GM04504 (cell line): ENCODE measurements around the gene ABHD11.
"Not testable (repeated sequence)": the region's sequence is repeated elsewhere in the genome, so short reads cannot be mapped to it uniquely, and the experiment has no call there.

Experiments used
- DNase-seq: peaks from one replicate; pipeline ENCODE4 v3.0.0-alpha.2; 2012; ENCODE audit warnings: low read depth

The ABHD11 gene

DNA sequence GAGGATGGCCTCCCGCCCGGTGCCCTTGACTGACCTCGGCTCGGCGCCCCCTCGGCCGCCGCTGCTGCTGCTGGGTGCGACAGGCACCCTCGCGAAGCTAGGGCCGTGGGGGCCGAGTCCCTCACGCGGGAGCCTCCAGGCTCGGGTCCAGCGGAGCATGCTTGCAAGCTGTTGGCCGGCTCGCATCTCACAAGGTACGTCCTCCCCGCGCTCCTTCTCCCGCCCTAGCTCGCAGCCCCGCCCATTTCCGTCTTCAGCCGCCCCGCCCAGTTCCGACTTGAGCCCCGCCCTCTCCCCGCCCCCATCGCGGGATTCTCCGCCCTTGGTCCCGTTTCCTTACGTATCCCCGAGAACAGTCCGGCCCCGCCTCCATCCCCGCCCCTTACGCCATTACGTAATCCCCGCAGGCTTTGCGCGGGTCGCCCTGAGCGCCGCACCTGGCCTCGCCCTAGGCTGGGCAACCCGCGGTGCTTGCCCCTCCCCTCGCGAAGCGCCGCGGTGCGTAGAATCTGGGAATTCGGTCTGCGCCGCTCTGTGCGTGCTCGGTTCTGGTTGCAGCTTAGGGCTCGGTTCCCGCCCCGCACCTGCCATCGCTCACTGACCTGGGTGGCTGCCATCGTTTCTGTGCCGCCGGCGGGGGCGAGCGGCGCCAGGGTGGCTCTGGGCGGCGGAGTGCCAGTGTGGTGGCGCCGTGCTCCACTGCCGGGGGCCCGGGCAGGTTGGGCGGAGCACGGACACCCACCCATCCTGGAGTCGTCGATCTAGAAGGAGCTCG is at the start of gene ABHD11:
Gene ABHD11, minus strand, starts transcription at position 191 of the 775 bp plus-strand sequence. Its CDS starts 32 bp downstream, at position 159.
- peak; percentile 80 for DNase-seq

GRCh38 chr7:73787786-73788048 is 49.1 kb upstream of the ABHD11 start:
- DNase-seq: not testable (repeated sequence)

- no peak for DNase-seq
Measured at GRCh38 chr7:73786588-73786987, 48.0 kb upstream of the ABHD11 start.

DNA sequence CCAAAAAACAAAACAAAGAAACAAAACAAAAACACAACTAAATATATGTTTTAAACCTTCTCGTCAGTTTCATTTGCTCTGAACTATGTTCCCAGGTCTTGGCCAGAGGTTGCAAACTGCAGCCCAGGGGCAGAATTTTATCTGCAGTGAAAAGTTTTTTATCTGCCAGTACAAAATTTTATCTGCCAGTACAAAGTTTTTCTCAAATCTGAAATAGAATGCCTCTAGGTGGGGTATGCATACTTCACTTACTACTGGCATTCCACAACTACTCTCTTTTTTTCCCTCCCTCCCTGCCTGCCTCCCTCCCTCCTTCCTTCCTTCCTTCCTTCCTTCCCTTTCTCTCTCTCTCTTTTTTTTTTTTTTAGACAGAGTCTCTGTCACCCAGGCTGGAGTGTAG is 40.9 kb upstream of the ABHD11 start:
- no peak for DNase-seq

DNA sequence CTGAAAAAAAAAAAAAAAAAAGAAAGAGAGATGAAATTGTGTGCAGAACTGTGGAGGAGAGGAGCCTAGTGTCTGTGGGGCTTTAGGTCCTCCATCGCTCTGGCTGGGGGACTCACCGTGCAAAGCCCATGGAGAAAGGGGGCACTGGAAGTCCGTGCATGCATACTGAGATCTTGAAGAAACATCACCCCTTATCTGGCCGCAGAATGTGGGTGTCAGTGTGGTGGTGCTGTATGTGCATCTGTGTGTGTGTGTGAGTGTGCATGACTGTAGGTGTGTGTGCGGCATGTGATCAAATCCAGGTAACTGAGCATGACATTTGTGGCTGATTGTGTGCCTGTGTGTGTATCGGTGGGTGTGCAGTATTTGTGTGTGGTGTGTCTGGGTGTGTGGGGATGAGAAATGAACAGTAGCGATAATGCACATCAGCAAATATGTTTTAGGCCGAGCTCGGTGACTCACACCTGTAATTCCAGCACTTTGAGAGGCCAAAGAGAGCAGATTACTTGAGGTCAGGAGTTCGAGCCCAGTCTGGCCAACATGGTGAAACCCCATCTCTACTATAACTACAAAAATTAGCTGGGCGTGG is 40.3 kb upstream of the ABHD11 start:
- DNase-seq: no peak

GRCh38 chr7:73774923-73775322 is 36.3 kb upstream of the ABHD11 start:
- DNase-seq: no peak

- DNase-seq: no peak
Measured at GRCh38 chr7:73773700-73774517, 35.3 kb upstream of the ABHD11 start.

DNA sequence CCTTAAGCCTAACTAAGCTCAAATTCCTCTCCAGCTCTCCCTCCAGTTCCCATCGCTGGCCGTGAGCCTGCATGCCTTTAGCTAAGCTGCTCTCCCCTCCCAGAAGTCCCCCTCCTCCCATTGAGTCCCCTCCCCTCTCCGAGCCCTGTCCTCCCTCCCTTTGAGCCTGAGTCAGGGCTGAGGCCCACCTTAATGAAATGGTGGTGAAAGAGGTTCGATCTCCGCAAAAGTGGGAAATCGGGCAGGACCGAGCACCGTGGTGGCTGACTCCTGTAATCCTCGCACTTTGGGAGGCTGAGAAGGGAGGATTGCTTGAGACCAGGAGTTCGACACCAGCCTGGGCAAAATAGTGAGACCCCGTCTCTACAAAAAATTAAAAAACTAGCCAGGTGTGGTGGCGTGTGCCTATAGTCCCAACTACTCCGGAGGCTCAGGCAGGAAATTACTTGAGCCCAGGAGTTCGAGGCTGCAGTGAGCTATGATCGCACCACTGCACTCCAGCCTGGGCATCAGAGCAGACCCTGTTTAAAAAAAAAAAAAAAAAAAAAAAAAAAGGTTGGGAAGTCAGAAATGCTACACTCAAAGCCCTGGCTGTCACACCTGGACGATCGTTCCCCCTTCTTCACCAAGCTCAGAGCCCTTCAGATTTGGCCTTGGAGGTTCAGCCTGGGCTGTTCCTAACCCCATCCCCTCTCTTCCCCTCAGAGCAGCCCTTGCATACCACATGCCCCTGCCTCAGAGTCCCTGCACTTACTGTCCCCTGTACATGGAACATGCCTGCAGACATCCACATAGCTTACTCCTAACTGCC is 32.5 kb upstream of the ABHD11 start:
- DNase-seq: no peak

- no peak for DNase-seq
Measured at GRCh38 chr7:73770002-73770859, 31.6 kb upstream of the ABHD11 start, which contains the start of gene CLDN3. TSS of gene CLDN3 (minus strand) at chr7:73770270. CDS start at chr7:73770049, 221 bp downstream.

- DNase-seq: no peak
Measured at GRCh38 chr7:73769481-73770001, 30.9 kb upstream of the ABHD11 start.

DNA sequence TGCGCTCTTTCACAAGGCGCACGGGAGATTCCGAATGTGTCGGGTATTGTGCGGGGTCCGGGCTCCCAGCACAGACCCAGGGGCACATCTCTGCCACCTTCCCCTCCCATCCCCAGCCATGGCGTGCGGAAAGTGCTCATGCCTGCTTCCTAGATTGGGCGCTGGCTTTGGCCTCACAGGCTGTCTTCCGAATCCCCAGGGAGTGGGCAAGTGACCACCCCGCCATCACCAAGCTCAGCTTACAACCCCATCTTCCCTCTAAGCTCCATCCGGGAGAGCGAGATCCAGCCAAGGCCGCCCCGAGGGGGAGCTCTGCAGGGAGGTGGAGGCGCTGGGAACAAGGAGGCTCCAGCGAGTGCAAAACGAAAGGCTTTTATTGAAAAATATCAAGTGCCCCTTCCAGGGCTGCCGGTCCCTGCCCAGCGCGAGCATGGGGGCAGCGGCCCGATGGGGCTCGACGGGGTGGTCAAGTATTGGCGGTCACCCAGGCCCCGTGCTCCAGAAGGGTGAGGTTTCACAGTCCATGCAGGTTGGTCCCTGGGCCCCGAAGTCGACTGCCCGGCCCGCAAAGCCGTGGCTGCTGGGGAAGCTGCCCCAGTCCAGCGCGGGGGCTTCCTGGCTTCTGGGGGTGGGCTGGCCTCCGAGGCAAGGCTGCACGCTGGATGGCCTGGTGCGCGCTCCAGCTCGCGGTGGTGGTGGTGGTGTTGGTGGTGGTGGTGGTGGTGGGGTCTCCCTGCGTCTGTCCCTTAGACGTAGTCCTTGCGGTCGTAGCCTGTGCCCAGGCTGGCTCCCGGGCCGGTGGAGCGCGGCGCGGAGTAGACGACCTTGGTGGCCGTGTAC is 30.3 kb upstream of the ABHD11 start:
- no peak for DNase-seq

- DNase-seq: no peak
Measured at GRCh38 chr7:73766556-73767229, 28.1 kb upstream of the ABHD11 start.

GRCh38 chr7:73762659-73762999 is 24.0 kb upstream of the ABHD11 start:
- DNase-seq: no peak

DNA sequence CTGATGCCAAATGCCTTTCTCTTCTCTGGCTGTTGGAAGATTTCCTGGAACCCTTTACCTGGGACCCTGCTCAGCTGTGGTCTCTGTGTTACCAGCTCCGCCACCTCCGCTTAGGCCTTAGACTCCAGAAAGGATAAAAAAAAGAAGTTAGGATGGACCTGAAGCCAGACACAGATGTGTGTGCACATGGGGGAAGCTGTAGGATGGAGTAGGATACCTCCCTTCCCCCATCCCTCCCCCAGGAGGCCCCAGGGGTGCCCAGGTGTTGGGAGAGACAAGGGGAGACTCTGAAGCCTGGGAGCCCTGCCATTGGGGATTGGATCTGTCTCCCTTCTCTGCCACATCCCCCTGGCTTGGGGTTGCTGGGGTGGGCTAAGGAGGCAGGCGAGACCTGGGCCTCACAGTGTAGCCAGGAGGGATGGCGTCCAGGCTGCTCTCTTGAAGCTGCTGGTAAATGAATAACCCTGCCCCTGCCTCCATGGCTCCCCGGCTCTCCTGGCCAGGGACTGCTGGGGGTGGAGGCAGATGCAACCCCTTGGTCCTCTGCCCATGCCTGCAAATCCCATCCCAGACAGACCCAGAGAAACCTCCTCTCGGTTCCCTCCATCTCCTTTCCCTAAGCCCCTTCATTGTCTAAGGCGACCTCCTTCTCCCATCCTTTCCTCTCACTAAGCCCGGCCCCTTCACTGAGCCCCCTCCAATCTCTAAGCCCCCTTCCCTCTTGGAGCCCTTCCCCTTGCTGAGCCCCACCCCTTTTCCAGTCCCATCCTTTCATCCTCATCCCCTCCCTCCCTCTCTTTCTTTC is 23.5 kb upstream of the ABHD11 start:
- DNase-seq: no peak

GRCh38 chr7:73758581-73759138 is 20.1 kb upstream of the ABHD11 start:
- no peak for DNase-seq

DNA sequence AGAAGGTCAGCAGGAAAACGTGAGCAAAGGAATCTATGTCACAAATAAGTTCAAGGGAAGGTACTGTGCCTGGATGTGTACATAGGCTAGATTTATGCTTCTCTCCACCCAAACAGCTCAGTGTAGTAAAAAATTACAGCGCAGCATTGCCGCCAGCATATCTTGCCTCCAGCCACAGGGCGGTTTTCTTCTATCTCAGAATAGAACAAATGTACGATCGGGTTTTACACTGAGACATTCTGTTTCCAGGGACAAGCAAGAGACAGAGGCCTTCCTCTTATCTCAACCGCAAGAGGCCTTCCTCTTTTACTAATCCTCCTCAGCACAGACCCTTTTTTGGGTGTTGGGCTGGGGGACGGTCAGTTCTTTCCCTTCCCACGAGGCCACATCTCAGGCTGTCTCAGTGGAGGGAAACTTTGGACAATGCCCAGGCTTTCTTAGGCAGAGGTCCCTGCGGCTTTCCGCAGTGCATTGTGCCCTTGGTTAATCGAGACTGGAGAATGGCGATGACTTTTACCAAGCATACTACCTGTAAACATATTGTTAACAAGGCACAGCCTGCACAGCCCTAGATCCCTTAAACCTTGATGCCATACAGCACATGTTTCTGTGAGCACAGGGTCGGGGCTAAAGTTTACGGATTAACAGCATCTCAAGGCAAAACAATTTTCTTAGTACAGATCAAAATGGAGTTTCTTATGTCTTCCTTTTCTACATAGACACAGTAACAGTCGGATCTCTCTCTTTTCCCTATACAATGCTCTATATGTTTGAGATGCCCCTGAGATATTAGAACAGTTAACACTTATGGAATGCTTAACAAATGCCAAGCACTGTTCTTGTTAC is 11.6 kb upstream of the ABHD11 start:
- DNase-seq: no peak

DNA sequence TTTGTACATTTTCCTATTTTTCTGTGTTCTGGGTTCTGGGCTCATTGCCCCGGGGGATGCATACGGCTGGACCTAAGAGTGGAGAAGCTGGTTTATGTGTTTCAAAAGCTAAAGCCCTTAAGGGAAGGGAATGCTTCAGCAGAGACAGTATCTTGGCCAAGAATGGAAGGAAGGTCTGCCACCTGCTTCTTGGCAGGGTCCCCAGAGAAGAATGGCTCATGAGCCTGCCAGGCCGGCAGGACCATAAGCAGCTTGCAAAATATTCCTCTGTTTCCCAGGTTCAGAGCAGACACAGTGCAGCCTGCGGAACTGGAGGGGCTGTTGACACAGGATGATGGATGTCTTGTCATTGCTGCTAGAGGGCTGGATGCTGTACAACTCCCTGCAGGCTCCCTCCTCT is 7.8 kb upstream of the ABHD11 start:
- DNase-seq: no peak
